HG03103 (cell line): ENCODE data around the gene FGF8.

Experiments used
- ATAC-seq: cut with Tn5 transposase; IDR thresholded peaks from one replicate; pipeline ENCODE4 v1.9.1; 2021; ENCODE audit warnings: low read depth; ENCODE audit not compliant: unreplicated experiment

The FGF8 gene

DNA sequence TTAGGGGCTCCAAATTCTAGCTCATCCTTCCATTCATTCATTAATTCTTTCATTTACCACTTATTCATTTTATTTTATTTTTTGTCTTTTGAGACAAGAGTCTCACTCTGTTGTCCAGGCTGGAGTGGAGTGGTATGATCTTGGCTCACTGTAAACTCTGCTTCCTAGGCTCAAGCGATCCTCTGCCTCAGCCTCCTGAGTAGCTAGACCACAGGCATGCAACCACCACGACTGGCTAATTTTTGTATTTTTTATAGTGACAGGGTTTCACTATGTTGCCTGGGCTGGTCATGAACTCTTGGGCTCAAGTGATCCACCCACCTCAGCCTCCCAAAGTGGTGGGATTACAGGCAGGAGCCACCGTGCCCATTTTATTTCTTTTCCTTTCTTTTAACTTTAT, 31.6 kb downstream of the FGF8 start:
- no peak for ATAC-seq

- no peak for ATAC-seq
Observed at GRCh38 chr10:101741938-101742337, 34.0 kb downstream of the FGF8 start.

GRCh38 chr10:101736666-101737065, 39.2 kb downstream of the FGF8 start:
- no peak for ATAC-seq

DNA sequence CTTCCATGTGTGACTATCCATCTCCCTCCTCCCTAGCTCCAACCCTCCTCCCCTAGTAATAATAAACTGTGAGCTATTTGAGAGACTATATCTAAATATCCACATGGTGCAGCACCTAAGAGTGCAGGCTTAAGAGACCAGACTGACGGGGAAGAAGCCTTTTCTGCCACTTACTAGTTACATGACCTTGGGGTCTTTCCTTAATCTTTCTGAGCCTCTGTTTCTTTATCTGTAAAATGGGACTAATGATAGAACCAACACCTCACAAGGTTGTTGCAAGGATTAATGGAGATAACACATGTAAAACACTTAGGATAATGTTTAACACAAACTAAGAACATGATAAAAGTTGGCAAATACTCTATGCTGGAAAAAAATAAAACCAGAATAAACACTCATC, 43.8 kb downstream of the FGF8 start:
- no peak for ATAC-seq

DNA sequence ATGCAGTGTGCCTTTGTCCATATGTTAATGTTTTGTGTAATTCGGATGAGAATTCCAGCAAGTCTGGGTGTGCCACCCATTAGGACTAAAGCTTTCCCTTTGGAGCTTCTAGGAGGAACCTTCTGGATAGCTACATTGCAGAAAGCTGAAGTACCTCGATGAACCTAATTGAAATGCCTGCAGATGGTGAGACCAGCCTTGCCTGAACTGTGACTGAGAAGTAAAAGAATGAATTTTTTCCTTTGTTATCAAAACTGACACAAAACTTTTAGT, 49.9 kb downstream of the FGF8 start:
- no peak for ATAC-seq

GRCh38 chr10:101725296-101726114, 50.4 kb downstream of the FGF8 start:
- ATAC-seq, result no peak

DNA sequence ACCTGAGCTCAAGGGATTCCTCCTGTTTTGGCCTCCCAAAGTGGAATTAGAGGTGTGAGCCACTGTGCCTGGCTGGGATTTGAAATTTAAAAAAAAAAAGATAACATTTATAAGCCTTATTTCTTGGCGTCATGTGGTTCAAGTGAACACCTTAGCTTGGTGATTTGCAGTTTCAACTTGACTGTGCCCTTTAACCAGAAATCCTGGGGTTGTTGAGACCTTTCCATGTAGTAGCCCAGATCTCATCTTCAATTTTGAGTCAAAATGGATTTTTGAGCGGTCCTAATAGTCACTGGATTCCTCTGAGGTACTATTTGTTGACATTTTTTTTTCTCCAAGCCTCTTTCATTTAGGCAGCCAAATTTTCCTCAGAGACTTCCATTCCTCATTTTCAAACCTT, 51.5 kb downstream of the FGF8 start:
- ATAC-seq, result no peak

DNA sequence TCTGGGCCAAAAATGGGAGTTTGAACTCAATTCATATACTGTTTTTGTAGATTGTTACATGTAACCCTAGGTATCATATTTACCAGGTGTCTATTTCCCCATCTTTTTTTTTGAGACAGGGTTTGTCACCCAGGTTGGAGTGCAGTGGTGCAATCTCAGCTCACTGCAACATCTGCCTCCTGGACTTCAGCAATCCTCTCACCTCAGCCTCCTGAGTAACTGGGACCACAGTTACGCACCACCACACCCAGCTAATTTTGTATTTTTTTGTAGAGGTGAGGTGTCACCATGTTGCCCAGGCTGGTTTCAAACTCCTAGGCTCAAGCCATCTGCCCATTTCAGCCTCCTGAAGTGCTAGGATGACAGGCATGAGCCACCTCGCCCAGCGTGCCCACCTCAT, 52.7 kb downstream of the FGF8 start:
- ATAC-seq, result no peak

- no peak for ATAC-seq
Observed at GRCh38 chr10:101721806-101722205, 54.1 kb downstream of the FGF8 start.

- no peak for ATAC-seq
Observed at GRCh38 chr10:101720606-101721230, 55.2 kb downstream of the FGF8 start.
